ENCODE data around the gene ADGRB3.
"Not testable (repeated sequence)": the region's sequence is repeated elsewhere in the genome, so short reads cannot be mapped to it uniquely, and the experiment has no call there.

The ADGRB3 gene

DNA sequence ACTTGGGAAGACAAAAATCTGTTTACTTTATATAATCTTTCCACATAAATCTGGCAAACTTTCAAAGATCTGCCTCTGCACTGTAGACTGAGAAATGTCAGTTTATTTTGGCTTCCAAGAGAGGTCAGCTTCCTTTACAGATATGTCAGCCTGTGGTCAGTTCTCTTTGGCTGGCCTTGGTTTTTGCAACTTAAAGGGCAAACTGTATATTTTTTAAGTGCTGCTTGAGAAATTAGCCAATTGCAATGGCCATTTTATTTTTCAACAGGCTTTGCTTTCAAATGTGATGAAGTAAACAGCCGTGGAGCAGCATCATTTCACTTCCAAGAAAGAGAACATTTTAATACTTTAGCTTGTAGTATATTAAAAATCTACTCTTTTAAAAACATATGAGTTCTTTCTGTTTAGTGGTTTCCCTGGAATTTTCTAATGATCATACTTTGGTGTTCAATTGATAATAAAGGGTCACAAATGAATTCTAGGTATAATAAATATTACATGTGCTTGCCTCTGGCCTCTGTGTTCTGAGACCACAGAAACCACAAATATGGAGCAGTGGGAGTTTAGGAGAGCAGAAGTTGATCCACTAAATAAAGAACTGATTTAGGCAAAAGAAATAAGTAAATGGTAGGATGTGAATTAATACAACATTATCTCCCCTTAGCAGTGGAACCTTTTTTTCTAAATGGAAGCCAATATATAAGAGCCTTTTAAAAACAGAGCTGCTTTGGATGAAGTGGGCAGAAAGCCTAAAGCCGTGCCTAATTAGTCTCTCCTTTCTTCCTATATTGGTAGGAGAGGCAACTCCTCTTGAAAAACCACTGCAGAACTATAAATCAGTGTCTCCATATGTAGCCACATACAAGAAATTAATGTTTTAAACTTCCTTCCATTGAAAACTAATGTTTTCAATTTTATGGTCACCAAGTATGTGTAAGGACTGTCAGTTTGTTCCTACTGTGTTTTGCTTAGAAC, 16.2 kb downstream of the ADGRB3 start:
- no peak for DNase-seq

DNA sequence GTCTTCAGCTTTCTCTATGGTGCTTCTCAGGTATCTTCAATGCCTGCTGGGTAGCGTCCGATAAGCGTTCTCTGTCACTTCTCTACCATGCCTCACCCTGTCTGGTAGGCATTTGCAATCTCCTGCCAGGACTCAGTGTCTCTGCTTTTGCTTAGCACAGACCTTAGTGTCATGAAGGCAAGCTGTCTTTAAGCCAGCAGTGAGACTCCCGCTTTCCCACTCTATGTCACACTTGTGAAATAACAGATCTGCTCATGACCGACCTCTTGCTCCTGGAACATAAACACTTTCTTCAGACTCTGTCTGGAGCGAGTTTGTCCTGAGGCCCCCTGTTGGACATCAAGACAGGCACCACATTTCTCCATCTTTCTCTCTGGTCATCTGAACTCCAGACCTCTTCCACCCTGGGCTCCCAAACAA, 17.0 kb downstream of the ADGRB3 start:
- DNase-seq: no peak

DNA sequence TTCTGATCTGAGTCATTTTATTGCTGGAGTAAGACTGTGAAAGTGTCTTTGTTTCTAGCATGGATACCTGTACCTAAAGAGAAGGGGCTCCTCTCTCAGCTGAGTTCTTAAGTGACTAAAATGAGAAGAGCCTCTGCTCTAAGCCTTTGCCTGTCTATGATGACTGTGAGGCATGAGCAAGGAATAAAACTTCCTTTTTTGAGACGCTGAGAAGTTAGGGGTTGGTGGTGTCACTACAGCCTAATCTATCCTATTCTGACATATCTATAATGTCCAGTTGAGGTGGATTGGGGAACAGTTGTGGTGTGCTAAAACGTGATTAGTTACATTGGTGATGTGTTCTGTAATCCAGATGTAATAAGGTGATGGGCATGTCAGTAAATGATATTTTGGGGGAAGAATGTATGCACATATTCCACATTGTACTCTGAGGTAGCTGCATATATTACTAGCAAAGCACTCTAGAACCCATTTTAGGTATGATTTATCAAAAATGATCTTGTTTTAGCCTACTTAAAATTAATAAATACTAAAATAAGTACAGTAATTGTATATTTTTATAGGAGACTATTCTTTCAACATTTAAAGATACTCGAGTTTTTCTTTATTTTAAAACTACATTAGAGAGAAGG, 18.1 kb downstream of the ADGRB3 start:
- DNase-seq: no peak

- DNase-seq: no peak
Observed at GRCh38 chr6:68653706-68654089, 18.6 kb downstream of the ADGRB3 start.

GRCh38 chr6:68654134-68654533, 19.1 kb downstream of the ADGRB3 start:
- DNase-seq: no peak

DNA sequence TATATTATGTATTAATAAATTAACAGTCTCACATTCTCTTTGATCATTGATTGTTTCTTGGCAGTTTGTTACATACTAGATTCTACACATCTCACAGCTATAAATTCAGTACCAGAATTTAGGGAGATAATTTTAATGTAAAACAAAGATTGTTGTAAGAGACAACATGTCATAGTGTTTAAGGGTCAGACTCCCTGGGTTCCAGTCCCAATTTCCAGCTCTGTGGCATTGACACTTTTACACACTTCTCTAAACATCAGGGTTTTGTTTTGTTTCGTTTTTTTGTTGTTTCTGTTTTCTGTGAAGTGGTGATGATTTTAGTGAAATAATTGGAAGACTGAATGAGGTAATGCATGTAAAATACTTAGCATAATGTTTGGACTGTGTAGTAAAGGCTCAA, 19.9 kb downstream of the ADGRB3 start:
- DNase-seq: no peak

GRCh38 chr6:68657374-68658139, 22.5 kb downstream of the ADGRB3 start:
- no peak for DNase-seq

GRCh38 chr6:68658338-68658737, 23.3 kb downstream of the ADGRB3 start:
- no peak for DNase-seq

DNA sequence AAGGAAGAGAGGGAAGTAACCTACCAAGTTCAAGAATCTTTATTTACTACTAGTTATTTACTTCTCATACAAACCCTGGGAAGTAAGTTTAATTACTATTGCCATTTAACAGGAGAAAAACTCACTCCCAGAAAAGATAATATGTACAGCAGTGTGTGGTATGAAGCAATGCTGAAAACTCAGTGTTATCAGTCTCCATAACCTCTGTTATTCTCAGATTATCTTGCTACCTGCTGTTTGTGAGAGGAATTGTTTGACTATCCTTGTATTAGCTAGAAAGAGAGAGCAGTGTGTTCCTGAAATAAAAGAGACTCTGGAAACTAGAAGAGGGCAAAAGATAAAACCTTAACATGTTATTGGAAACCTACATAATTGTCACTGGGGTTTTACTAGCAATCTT, 38.2 kb downstream of the ADGRB3 start:
- DNase-seq: no peak

GRCh38 chr6:68675548-68675947, 40.5 kb downstream of the ADGRB3 start:
- no peak for DNase-seq

GRCh38 chr6:68676094-68676493, 41.0 kb downstream of the ADGRB3 start:
- DNase-seq: not testable (repeated sequence)

DNA sequence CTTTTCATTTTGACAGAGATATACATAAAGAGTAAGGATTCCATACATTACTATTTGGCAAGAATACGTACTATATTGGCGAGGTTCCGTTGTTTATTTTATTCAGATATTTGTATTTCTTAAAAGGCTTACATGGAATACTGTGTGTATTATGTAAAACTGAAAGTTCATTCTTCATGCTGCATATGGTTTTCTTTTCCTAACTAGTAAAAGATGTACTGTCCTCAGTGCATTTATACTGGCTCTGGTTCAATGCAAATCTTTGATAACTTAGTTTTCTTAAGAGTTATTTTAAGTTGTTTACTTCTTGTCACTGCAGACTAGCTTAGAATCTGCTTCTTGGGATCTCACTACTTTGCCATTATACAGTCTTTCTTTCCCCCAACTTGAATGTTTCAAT, 42.0 kb downstream of the ADGRB3 start:
- no peak for DNase-seq

GRCh38 chr6:68679399-68679798, 44.3 kb downstream of the ADGRB3 start:
- no peak for DNase-seq

- no peak for DNase-seq
Observed at GRCh38 chr6:68680264-68680663, 45.2 kb downstream of the ADGRB3 start.

- no peak for DNase-seq
Observed at GRCh38 chr6:68689910-68690309, 54.8 kb downstream of the ADGRB3 start.

- DNase-seq: no peak
Observed at GRCh38 chr6:68691120-68691519, 56.0 kb downstream of the ADGRB3 start.

GRCh38 chr6:68693271-68693670, 58.2 kb downstream of the ADGRB3 start:
- DNase-seq: no peak

- DNase-seq: no peak
Observed at GRCh38 chr6:68695403-68695802, 60.3 kb downstream of the ADGRB3 start.

DNA sequence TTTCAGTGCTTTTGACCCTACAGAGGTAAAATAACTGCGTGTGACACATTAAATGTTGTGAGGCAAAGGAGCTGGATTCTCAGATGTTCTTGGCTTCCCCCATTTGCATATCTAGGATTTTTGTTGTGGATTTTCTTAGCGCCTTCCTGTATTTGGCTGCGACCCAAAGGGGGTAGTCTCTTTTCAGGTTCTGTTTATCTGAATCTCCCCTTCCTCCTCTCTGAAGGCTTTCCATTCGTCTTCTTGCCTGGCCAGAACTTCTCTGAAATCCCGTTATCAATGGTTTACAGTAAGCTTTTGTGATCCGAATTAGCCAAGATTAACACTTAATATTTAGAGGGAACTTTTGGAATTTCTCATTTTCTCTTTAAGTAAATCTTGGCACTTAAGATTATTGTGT, 60.8 kb downstream of the ADGRB3 start:
- no peak for DNase-seq

- DNase-seq: no peak
Observed at GRCh38 chr6:68697394-68697793, 62.3 kb downstream of the ADGRB3 start.

GRCh38 chr6:68701159-68701558, 66.1 kb downstream of the ADGRB3 start:
- no peak for DNase-seq

DNA sequence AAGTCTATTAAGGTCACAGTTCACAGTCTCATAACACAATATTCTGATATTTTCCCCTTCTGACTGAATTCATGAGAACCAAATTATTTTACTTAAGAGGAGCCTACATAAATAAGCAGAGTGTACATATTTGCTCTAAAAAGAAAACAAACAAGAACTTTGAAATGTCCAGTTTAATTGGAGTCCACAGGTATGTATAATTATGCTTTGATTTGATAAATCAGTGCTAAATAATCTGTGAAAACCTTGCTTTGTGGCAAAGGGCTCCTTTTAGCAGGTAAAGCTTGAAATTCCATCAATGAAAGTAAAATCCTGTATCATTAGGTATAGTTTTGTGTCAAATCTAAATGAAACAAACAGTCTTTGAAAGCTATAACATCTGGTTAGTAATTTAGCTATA, 69.4 kb downstream of the ADGRB3 start:
- no peak for DNase-seq

DNA sequence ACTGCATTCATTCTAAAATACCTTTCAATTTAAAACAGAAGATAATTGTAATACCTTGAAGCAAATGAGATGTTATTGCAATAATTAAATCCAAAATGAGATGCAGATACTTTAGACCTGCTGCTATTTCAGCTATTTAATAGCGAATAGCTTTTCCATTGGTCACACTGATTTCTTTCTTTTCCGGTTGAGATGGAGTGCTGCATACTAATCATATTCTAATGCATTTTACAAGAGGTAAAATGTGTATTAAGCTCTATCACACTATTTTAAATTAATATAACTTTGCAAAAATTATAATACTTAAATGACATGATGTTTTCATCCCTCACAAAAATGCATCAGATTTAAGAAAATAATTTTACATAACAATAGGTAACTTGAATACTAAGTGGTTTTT, 74.0 kb downstream of the ADGRB3 start:
- no peak for DNase-seq

DNA sequence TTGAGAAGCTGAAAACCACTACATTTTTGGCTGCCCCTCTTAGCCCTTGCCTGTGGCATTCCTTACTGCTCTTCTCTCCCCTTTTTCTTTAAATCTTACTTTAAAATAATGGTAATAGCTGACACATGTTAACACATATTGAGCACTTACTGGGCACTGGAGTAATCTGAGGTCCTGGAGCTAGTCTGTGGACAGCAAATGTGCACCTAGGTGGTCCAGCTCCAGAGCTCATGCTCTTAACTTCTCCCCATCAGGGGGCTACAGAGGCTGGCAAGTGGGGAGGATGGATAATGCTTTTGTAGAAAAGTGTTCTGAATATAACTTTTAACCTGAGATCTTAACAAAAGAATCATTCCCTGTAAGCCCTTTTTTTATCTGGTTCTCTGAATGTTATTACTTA, 74.8 kb downstream of the ADGRB3 start:
- DNase-seq: no peak

Measured in CD4-positive, alpha-beta T cell treated with Interferon gamma for 1 hour (primary cell).